ENCODE measurements around the gene SEMA7A.

SEMA7A gene

DNA sequence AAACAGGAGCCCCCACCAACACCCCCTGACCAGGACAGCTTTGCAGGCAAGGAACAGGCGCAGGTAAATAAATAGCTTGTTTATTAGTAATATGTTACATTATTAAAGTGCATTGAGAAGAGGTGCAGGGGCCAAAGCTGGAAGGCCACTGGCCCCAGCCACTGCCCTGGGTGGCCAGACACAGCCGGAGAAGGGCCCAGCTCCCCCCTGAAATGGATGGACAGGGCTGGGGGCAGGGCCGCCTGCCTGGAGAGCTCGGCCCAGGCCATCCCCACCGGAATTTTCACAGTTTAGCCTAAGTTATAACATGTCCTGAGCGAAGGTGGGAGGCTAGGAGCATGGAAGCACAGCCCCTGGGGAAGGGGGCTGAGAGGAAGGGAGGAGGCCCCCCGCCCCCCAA is 24.5 kb downstream of the SEMA7A start:
- Histone ChIP-seq H3K36me3 (ENCODE audit: control insufficient read depth in 4 of 4, insufficient read depth in 4 of 4, low read length in 3 of 4) (peaks cover 9 to 40% (median 33%) of the 10 kb centered on the region in 4 experiments), H3K27ac (ENCODE audit: insufficient read depth in 1 of 2, low read depth in 1 of 2, low read length in 2 of 2, poor library complexity in 1 of 2, severe bottlenecking in 2 of 2) (no peak overlapping the region), H3K27me3 (replicated peaks in 2 of 5; ENCODE audit: control insufficient read depth in 4 of 5, insufficient read depth in 5 of 5, low read length in 4 of 5) (no peaks in the 10 kb centered on the region), H3K9me3 (ENCODE audit: control extremely low read depth in 1 of 5, control insufficient read depth in 4 of 5, insufficient read depth in 2 of 5, low read depth in 1 of 5, low read length in 4 of 5) (no peaks in the 10 kb centered on the region), H3K4me1 (ENCODE audit: control extremely low read depth in 1 of 4, control insufficient read depth in 4 of 4, insufficient read depth in 4 of 4, low read length in 3 of 4) (peaks cover 3 to 27% (median 4%) of the 10 kb centered on the region in 4 experiments), H3K4me3 (ENCODE audit: control insufficient read depth in 1 of 7, extremely low read depth in 1 of 7, insufficient read depth in 4 of 7, low read depth in 2 of 7, low read length in 6 of 7) (no peak overlapping the region)
- no peak for DNase-seq
- CTCF ChIA-PET, result interaction anchor here (0.6 to 3.0 kb wide), 8 partner anchors 11 to 33 kb away, joined by 3 to 9 read pairs (median 4); no protein-coding TSS in a partner anchor
- 97% methylated on average over 5 of the region's 7 CpGs for WGBS (ENCODE audit: insufficient coverage)
- POLR2A ChIA-PET, result no interaction called here

DNA sequence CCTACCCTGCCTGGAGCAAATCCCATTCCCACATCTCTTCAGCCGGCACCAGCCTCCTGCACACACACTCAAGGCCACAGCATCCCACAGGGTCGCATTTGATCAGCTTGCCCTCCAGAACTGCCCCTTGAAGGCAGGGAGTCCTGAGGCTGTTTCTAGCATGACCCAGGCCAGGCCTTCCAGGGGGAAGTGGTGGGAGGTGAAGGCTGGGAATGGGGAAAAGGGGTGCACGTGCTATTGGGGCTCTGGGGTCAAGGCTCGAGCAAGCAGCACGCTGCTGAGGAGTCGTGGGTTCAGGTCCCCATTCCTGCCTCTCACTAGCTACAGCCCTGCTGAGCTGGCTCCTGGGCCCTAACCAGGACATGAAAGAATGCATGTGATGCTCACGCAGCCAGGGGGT is 24.9 kb downstream of the SEMA7A start:
- H3K4me3 ChIP-seq (ENCODE audit: control insufficient read depth in 1 of 7, extremely low read depth in 1 of 7, insufficient read depth in 4 of 7, low read depth in 2 of 7, low read length in 6 of 7), result no peak overlapping the region
- 97% methylated on average over 6 of the region's 7 CpGs for WGBS (ENCODE audit: insufficient coverage)
- no peak for DNase-seq
- POLR2A ChIA-PET, result no interaction called here
- H3K27ac ChIP-seq (ENCODE audit: insufficient read depth in 1 of 2, low read depth in 1 of 2, low read length in 2 of 2, poor library complexity in 1 of 2, severe bottlenecking in 2 of 2), result no peak overlapping the region
- no peaks in the 10 kb centered on the region for H3K9me3 ChIP-seq (ENCODE audit: control extremely low read depth in 1 of 5, control insufficient read depth in 4 of 5, insufficient read depth in 2 of 5, low read depth in 1 of 5, low read length in 4 of 5)
- CTCF ChIA-PET, result interaction anchor here (0.9 to 2.1 kb wide), 6 partner anchors 11 to 34 kb away, joined by 3 to 7 read pairs (median 4); no protein-coding TSS in a partner anchor
- no peaks in the 10 kb centered on the region for H3K27me3 ChIP-seq (replicated peaks in 2 of 5; ENCODE audit: control insufficient read depth in 4 of 5, insufficient read depth in 5 of 5, low read length in 4 of 5)
- peaks cover 7 to 31% (median 8%) of the 10 kb centered on the region in 4 experiments for H3K4me1 ChIP-seq (ENCODE audit: control extremely low read depth in 1 of 4, control insufficient read depth in 4 of 4, insufficient read depth in 4 of 4, low read length in 3 of 4)
- H3K36me3 ChIP-seq (ENCODE audit: control insufficient read depth in 4 of 4, insufficient read depth in 4 of 4, low read length in 3 of 4), result peaks cover 8 to 36% (median 29%) of the 10 kb centered on the region in 4 experiments

DNA sequence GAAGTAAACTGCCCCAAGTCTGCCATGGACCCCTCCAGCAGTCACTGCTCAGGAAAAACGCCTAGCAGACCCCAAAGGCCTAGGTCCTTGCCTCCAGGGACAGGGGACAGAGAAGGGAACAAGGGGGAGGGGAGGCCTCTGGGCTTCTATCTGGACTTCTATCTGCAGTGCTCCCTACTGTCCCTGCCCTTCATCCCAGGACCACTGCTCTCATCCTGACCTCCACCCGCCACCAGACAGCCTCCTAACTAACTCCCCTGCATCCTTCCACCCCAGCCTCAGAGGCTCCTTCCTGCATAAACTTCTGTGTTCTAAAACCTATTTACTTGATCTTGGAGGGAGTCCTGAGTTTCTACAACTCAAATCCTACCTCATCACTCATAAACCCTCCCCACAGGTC is 25.4 kb downstream of the SEMA7A start:
- ChIA-PET POLR2A (no interaction called here), CTCF (interaction anchor here (1.0 to 10.0 kb wide), 3 partner anchors 11 to 26 kb away, joined by 3 to 75 read pairs (median 4); partner anchors contain the start of gene SEMA7A)
- Histone ChIP-seq H3K9me3 (ENCODE audit: control extremely low read depth in 1 of 5, control insufficient read depth in 4 of 5, insufficient read depth in 2 of 5, low read depth in 1 of 5, low read length in 4 of 5) (no peaks in the 10 kb centered on the region), H3K27me3 (replicated peaks in 2 of 5; ENCODE audit: control insufficient read depth in 4 of 5, insufficient read depth in 5 of 5, low read length in 4 of 5) (no peaks in the 10 kb centered on the region), H3K4me1 (ENCODE audit: control extremely low read depth in 1 of 4, control insufficient read depth in 4 of 4, insufficient read depth in 4 of 4, low read length in 3 of 4) (peaks cover 7 to 35% (median 12%) of the 10 kb centered on the region in 4 experiments), H3K4me3 (ENCODE audit: control insufficient read depth in 1 of 7, extremely low read depth in 1 of 7, insufficient read depth in 4 of 7, low read depth in 2 of 7, low read length in 6 of 7) (no peak overlapping the region), H3K36me3 (ENCODE audit: control insufficient read depth in 4 of 4, insufficient read depth in 4 of 4, low read length in 3 of 4) (peaks cover 6 to 31% (median 25%) of the 10 kb centered on the region in 4 experiments), H3K27ac (ENCODE audit: insufficient read depth in 1 of 2, low read depth in 1 of 2, low read length in 2 of 2, poor library complexity in 1 of 2, severe bottlenecking in 2 of 2) (no peak overlapping the region)
- WGBS (ENCODE audit: insufficient coverage), result 94% methylated on average over 2 of the region's 2 CpGs
- DNase-seq, result no peak

DNA sequence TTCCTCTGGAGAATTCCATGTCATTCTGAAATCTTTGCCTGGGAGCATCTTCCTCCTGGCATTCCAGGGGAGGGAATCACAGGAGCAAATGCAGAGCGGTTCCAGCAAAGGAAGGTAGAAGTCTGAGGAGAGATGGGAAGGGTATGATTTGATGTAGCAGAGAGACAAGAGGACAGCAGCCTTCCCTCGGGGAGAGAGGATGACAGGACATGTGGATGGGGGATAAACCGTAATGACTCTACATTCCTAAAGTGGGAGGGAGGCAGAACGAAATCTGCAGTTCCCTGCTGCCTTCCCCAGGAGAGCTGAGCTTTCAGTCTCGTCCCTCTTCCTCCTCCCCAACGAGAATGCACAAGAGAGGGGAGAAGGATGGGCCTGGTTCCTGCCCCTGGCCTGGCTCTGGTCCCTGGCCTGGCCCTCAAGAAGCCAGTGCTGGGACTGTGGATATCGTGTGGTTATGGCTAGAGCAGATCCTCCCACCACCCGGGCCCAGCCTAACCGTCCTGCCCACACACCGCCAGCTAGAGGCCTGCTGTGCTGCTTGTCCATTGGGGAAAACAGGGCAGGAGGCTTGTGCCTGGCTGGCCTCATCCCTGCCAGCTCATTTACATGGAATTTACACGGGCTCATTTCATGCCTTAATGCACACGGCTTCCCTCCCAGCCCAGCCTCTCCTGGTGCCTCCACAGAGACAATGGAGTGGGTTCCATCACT is 26.6 kb downstream of the SEMA7A start:
- DNase-seq, result no peak
- H3K27ac ChIP-seq (ENCODE audit: insufficient read depth in 1 of 2, low read depth in 1 of 2, low read length in 2 of 2, poor library complexity in 1 of 2, severe bottlenecking in 2 of 2), result no peak overlapping the region
- POLR2A ChIA-PET, result no interaction called here
- no peaks in the 10 kb centered on the region for H3K9me3 ChIP-seq (ENCODE audit: control extremely low read depth in 1 of 5, control insufficient read depth in 4 of 5, insufficient read depth in 2 of 5, low read depth in 1 of 5, low read length in 4 of 5)
- 82% methylated on average over 8 of the region's 12 CpGs for WGBS (ENCODE audit: insufficient coverage)
- H3K36me3 ChIP-seq (ENCODE audit: control insufficient read depth in 4 of 4, insufficient read depth in 4 of 4, low read length in 3 of 4), result peaks cover 2 to 22% (median 21%) of the 10 kb centered on the region in 4 experiments
- H3K27me3 ChIP-seq (replicated peaks in 2 of 5; ENCODE audit: control insufficient read depth in 4 of 5, insufficient read depth in 5 of 5, low read length in 4 of 5), result no peaks in the 10 kb centered on the region
- peaks cover 10 to 47% (median 24%) of the 10 kb centered on the region in 4 experiments for H3K4me1 ChIP-seq (ENCODE audit: control extremely low read depth in 1 of 4, control insufficient read depth in 4 of 4, insufficient read depth in 4 of 4, low read length in 3 of 4)
- CTCF ChIA-PET, result interaction anchor here (1.0 to 10.0 kb wide), 6 partner anchors 13 to 27 kb away, joined by 3 to 82 read pairs (median 6); partner anchors contain the start of gene SEMA7A
- H3K4me3 ChIP-seq (ENCODE audit: control insufficient read depth in 1 of 7, extremely low read depth in 1 of 7, insufficient read depth in 4 of 7, low read depth in 2 of 7, low read length in 6 of 7), result no peak overlapping the region

DNA sequence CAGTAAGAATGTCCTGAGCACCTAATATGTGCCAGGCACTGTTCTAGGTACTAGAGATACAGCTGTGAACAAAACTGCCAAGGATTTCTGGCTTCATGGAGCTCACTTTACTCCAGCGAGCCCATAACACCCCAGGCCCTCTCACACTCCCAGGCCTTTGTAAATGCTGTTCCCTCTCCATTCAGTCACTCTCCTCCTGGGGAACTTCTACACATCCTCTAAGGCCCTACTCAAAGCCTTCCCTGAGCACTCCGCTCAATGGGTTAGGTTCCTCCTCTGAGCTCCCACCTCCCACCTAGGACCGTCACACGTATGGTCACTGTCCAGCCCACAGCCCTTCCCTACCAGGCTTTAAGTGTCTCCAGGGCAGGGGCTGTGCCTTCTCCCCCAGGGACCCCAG is 27.2 kb downstream of the SEMA7A start:
- no peak overlapping the region for H3K27ac ChIP-seq (ENCODE audit: insufficient read depth in 1 of 2, low read depth in 1 of 2, low read length in 2 of 2, poor library complexity in 1 of 2, severe bottlenecking in 2 of 2)
- H3K4me1 ChIP-seq (ENCODE audit: control extremely low read depth in 1 of 4, control insufficient read depth in 4 of 4, insufficient read depth in 4 of 4, low read length in 3 of 4), result peaks cover 15 to 54% (median 31%) of the 10 kb centered on the region in 4 experiments
- peaks cover 2 to 17% (median 16%) of the 10 kb centered on the region in 4 experiments for H3K36me3 ChIP-seq (ENCODE audit: control insufficient read depth in 4 of 4, insufficient read depth in 4 of 4, low read length in 3 of 4)
- H3K27me3 ChIP-seq (replicated peaks in 2 of 5; ENCODE audit: control insufficient read depth in 4 of 5, insufficient read depth in 5 of 5, low read length in 4 of 5), result no peaks in the 10 kb centered on the region
- H3K4me3 ChIP-seq (ENCODE audit: control insufficient read depth in 1 of 7, extremely low read depth in 1 of 7, insufficient read depth in 4 of 7, low read depth in 2 of 7, low read length in 6 of 7), result no peak overlapping the region
- 89% methylated on average over 4 of the region's 4 CpGs for WGBS (ENCODE audit: insufficient coverage)
- POLR2A ChIA-PET, result interaction anchor here (0.5 to 0.6 kb wide), 2 partner anchors 25 to 169 kb away, joined by 3 read pairs; no protein-coding TSS in a partner anchor
- DNase-seq, result no peak
- CTCF ChIA-PET, result interaction anchor here (0.7 to 10.0 kb wide), 6 partner anchors 10 to 33 kb away, joined by 3 to 82 read pairs (median 6); no protein-coding TSS in a partner anchor
- H3K9me3 ChIP-seq (ENCODE audit: control extremely low read depth in 1 of 5, control insufficient read depth in 4 of 5, insufficient read depth in 2 of 5, low read depth in 1 of 5, low read length in 4 of 5), result no peaks in the 10 kb centered on the region

DNA sequence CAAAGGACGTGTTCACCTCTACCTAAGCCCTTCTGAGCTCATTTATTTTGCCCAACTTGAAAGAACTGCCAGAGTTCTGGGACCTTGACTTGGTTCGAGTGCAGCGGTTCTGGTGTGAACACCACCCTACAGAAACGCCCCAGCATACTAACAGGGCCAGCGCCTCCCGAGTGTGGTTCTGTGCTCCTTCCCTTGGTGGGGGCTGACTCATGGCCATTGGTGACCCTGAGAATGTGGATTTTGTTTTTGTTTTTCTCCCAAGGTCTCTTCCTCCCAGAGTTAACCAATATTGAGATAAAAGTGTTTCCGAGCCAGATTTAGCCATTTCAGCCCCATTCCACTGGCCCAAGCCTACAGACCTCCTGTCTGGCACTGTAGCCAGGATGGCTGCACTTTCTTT is 27.9 kb downstream of the SEMA7A start:
- DNase-seq, result no peak
- 97% methylated on average over 4 of the region's 7 CpGs for WGBS (ENCODE audit: insufficient coverage)
- Histone ChIP-seq H3K36me3 (ENCODE audit: control insufficient read depth in 4 of 4, insufficient read depth in 4 of 4, low read length in 3 of 4) (peaks cover 2 to 10% (median 9%) of the 10 kb centered on the region in 4 experiments), H3K27ac (ENCODE audit: insufficient read depth in 1 of 2, low read depth in 1 of 2, low read length in 2 of 2, poor library complexity in 1 of 2, severe bottlenecking in 2 of 2) (no peak overlapping the region), H3K4me1 (ENCODE audit: control extremely low read depth in 1 of 4, control insufficient read depth in 4 of 4, insufficient read depth in 4 of 4, low read length in 3 of 4) (peaks cover 15 to 61% (median 38%) of the 10 kb centered on the region in 4 experiments), H3K27me3 (replicated peaks in 2 of 5; ENCODE audit: control insufficient read depth in 4 of 5, insufficient read depth in 5 of 5, low read length in 4 of 5) (no peaks in the 10 kb centered on the region), H3K4me3 (ENCODE audit: control insufficient read depth in 1 of 7, extremely low read depth in 1 of 7, insufficient read depth in 4 of 7, low read depth in 2 of 7, low read length in 6 of 7) (no peak overlapping the region), H3K9me3 (ENCODE audit: control extremely low read depth in 1 of 5, control insufficient read depth in 4 of 5, insufficient read depth in 2 of 5, low read depth in 1 of 5, low read length in 4 of 5) (no peaks in the 10 kb centered on the region)
- CTCF ChIA-PET, result interaction anchor here (0.7 to 10.0 kb wide), 7 partner anchors 9 to 34 kb away, joined by 3 to 82 read pairs (median 4); no protein-coding TSS in a partner anchor
- POLR2A ChIA-PET, result interaction anchor here (0.5 to 0.7 kb wide), 3 partner anchors 14 to 169 kb away, joined by 3 read pairs; no protein-coding TSS in a partner anchor
